Left cardiac atrium (tissue), 4 donors: ENCODE measurements around the gene TRIM41. TPM values are rescaled to one million over a fixed set of nuclear protein-coding genes. Genes with fewer than 3 reads are reported as not detected.
"Not testable (repeated sequence)": the region's sequence is repeated elsewhere in the genome, so short reads cannot be mapped to it uniquely, and the experiment has no call there.

Experiments
- ATAC-seq, 2 donors: fragments of 200-7000 bp; cut with Tn5 transposase; one replicate each; pipeline ENCODE4 v1.9.1; 2020; ENCODE audit warnings: mild to moderate bottlenecking in 2 of 2, moderate library complexity in 2 of 2
- DNase-seq: peaks from one replicate; pipeline ENCODE4 v3.0.0-alpha.2; 2020
- intact Hi-C, 2 donors: fragments of 100-400 bp; cut with DNase I; formaldehyde crosslinking; loops; one replicate each; pipeline versions ENCODE4 v1.14.1 to v1.15.1; 2022 to 2023
- long read RNA-seq: library from polyadenylated mRNA; unstranded; transcript quantifications from one replicate; pipeline ENCODE4 v2.0.0, GENCODE V29; 2021
- total RNA-seq, 2 donors: library from RNA; stranded (reverse); fragmentation: NEBNext Ultra II Directional; extraction: Animal tissue kit (Norgen Biotek cat#: 25700); gene quantifications; one replicate each; pipeline ENCODE4 v1.2.1, GENCODE V29; 2021
- donor health status: DM: no; HTN: yes; CAD: no.
- donor health status: DM: no; HTN: yes; CAD: no; lungs with severe emphysema.
- donor health status: DM: yes; HTN: yes; CAD: no.
- donor health status: Dilated cardiomyopathy.

The TRIM41 gene
- 10 to 100 TPM; 17.1 to 19.1 TPM for total RNA-seq
- long read RNA-seq, partial matches to known transcripts: 0 of 4 reads
- long read RNA-seq, other reads (novel, unspliced or antisense): 3 of 4 reads

DNA sequence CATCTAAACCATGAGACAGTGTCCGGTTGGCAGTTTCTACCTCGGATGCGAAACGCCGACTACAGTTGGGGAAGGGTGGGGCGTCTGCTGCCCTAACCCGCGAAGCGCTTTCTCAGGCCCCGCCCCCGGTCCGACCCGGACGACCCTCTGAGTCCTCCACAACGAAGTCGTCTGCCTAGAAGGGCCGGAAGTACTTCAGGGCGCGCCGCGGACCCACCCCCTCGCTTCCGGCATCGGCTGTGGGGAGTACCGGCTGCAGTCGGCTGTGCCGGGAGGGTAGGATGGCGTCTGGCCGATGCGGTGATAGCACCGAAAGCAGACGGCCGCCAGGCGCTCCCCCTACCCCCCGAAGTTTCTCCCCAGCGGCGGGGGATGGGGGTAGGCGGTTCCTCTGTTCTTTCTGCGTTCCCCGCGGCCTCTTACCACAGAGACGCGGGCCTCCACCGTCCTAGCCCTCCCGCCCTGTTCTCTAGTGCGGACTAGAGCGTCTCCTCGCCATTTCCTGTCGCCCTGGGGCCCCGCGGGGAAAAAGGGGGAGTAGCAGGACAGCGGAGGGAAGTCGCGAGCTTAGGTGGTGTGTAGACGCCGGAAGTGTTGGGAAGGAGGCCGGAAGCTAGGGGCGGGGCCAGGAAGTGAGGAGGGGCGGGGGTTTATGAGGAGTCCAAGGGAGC lies at the start of gene TRIM41:
TRIM41 (plus strand) TSS at position 224 of the 671 bp plus-strand sequence. CDS start 719 bp downstream, outside the sequence.
- intact Hi-C loops: loop anchor here (2.0 kb wide), 2 partner anchors 22 to 32 kb away; no protein-coding TSS in a partner anchor
- ATAC-seq (peak; percentile 90), DNase-seq (peak; percentile 100)

- DNase-seq (no peak), ATAC-seq (peak in 1 of 2 donors; percentile 69)
- intact Hi-C loops: no loop called here
These were observed 49.4 kb upstream of the TRIM41 start for GRCh38 chr5:181173420-181174342.

- intact Hi-C loops: no loop called here
- no peak for DNase-seq
- no peak for ATAC-seq
These were observed 46.7 kb upstream of the TRIM41 start for GRCh38 chr5:181176254-181176952.

GRCh38 chr5:181177559-181177958 lies 45.5 kb upstream of the TRIM41 start:
- DNase-seq, ATAC-seq, intact Hi-C loops: not testable (repeated sequence)

- intact Hi-C loops: no loop called here
- peak; percentile 74 for DNase-seq
- peak; percentile 79 to 80 for ATAC-seq
These were observed 41.2 kb upstream of the TRIM41 start for GRCh38 chr5:181181650-181182565.

DNA sequence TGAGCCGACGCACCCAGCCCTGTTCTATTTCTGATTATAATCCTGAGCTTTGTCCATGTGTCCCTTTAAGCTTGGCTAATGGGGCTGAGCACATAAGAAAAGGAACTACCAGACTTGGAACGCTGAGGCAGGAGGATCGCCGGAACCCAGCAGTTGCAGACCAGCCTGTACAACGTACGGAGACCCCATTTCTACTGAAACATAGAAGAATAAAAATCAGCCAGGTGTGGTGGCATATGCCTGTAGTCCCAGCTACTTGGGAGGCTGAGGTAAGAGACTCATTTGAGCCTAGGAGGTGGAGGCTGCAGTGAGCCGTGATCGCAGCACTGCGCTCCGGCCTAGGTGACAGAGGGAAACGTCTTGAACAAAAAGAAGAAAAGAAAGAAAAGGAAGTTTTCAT lies 40.4 kb upstream of the TRIM41 start:
- DNase-seq (peak; percentile 9), ATAC-seq (no peak)
- intact Hi-C loops: no loop called here

DNA sequence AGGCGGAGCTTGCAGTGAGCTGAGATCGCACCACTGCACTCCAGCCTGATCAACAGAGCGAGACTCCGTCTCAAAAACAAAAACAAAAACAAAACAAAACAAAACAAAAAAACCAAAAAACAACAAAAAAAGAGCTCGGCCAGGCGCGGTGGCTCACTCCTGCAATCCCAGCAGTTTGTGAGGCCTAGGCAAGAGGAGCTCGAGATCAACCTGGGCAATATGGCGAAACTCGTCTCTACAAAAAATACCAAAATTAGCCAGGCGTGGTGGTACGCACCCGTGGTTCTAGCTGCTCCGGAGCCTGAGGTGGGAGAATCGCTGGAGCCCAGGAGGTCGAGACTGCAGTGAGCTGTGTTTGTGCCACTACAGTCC lies 38.2 kb upstream of the TRIM41 start:
- ATAC-seq: no peak
- DNase-seq: no peak
- intact Hi-C loops: loop anchor here in 1 of 2 donors (5.0 kb wide), 1 partner anchor 77 kb away; the partner anchor contains the start of gene TRIM52

- DNase-seq (no peak), ATAC-seq (no peak)
- intact Hi-C loops: loop anchor here in 1 of 2 donors (5.0 kb wide), 1 partner anchor 77 kb away; the partner anchor contains the start of gene TRIM52
These were observed 37.5 kb upstream of the TRIM41 start for GRCh38 chr5:181185560-181185959.

GRCh38 chr5:181186022-181186421 lies 37.1 kb upstream of the TRIM41 start:
- no peak for DNase-seq
- intact Hi-C loops: loop anchor here in 1 of 2 donors (5.0 kb wide), 1 partner anchor 76 kb away; the partner anchor contains the start of gene TRIM52
- no peak for ATAC-seq

GRCh38 chr5:181186986-181187499 lies 36.0 kb upstream of the TRIM41 start:
- no peak for DNase-seq

DNA sequence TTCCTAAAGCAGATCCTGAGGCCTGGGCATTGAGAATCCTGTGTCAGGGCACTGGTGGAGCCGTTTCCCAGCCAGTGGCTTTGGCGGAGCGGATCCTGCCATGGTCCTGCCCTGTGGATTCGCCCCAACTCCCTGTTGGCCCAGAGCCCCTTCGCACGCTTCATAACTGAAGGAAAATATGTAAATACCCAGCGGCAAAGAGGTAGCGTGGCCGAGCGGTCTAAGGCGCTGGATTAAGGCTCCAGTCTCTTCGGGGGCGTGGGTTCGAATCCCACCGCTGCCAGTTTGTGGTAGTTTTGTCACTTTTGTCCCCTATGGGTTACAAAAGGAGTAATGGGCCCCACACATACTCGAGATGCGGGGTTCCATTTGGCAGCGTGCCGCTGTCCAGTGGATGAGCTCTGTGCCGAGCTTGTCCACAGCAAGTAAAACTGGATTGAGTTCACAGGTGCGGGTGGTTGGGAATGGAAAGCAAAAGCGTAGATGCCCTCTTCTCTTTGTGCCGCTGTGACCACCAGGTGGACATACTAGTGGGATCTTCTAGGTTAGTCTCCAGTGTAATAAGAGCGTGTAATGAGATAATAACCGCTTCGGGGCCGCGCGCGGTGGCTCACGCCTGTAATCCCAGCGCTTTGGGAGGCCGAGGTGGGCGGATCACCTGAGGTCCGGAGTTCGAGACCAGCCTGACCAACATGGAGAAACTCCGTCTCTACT lies 35.4 kb upstream of the TRIM41 start:
- ATAC-seq: peak; percentile 6 to 10
- intact Hi-C loops: loop anchor here in 1 of 2 donors (5.0 kb wide), 1 partner anchor 75 kb away; the partner anchor contains the start of gene TRIM52
- DNase-seq: peak; percentile 82

More at GRCh38 chr5:181186986-181187499, 36.0 kb upstream of the TRIM41 start:
- intact Hi-C loops: loop anchor here in 1 of 2 donors (5.0 kb wide), 1 partner anchor 75 kb away; the partner anchor contains the start of gene TRIM52
- ATAC-seq: no peak

GRCh38 chr5:181188700-181189362 lies 34.2 kb upstream of the TRIM41 start:
- DNase-seq (peak; percentile 61), ATAC-seq (peak; percentile 11 to 30)
- intact Hi-C loops: loop anchor here in 1 of 2 donors (5.0 kb wide), 1 partner anchor 73 kb away; the partner anchor contains the start of gene TRIM52

DNA sequence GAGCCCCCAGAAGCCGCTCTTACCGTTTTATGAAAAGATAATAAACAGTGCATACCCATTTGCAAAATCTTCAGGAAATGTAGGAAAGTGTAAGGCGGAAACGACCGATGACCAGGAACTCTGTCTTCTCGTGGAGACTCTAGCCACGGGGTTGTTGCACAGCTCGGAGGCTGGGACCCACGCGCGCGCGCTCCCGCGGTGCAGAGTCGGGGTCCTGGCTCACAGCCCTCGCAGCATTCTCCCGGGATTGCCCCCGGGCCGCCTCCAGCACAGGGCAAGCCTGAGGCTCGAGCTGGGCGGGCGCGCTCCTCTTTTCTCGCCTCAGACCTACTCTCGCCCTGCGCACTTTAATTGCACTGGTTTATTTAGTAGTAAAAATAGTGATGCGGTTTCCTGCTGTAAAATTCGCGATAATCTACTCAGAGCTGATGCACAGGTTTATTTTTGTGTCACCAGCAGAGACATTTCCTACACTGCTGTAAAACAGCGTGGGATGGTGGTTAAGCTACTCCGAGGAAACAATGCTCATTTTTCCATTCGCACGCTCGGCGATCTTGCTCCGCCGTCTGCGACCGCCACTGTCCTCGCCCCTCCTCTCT lies 33.6 kb upstream of the TRIM41 start:
- ATAC-seq: peak in 1 of 2 donors; percentile 4

DNA sequence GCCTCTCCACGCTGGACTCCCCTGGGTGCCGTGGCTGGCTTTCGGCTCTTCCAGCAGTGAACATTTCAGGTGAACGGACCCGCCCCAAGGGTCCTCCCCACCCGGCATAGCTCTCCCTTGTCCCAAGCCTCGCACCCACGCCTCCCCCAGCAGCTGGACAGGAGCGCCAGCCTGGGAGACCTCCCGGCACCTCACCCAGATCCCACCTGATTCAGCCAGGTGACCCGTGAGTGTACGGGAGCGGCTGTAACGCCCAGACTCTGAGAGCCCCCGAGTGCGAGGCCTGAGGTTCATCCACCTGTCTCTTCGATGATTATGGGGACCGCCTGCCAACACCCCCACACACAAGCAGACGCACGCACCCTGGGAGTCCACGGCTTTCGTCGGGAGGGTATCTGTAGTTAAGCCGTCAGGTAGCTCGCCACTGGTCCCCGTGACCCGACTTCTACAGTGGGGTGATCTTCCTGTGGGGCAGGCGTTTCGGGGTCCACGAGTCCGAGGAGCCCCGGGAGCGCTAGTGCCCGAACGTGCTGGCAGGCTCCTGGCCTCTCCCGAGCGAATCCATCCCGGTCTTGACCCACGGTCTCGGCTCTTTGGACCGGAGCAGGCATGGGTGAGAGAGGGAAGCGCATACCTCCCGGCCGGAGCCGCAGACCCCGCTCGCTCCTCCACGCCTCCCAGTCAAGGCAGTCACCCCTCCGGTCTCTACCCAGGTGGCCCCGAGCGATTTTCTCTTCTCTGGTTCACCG lies 32.9 kb upstream of the TRIM41 start:
- intact Hi-C loops: loop anchor here (2.0 to 5.0 kb wide), 2 partner anchors 33 to 72 kb away; partner anchors contain the start of genes TRIM41 (in 1 of the 2) and TRIM52 (in 1 of the 2)
- ATAC-seq (no peak), DNase-seq (peak; percentile 49)

More for the DNA sequence above, 33.6 kb upstream of the TRIM41 start:
- DNase-seq: no peak
- intact Hi-C loops: loop anchor here in 1 of 2 donors (5.0 kb wide), 1 partner anchor 73 kb away; the partner anchor contains the start of gene TRIM52
